GM19468 (cell line): ENCODE data around the gene SERAC1.

Source experiments
- ATAC-seq: cut with Tn5 transposase; IDR thresholded peaks from one replicate; pipeline ENCODE4 v1.9.1; 2021; ENCODE audit warnings: mild to moderate bottlenecking, moderate library complexity, moderate number of reproducible peaks; ENCODE audit not compliant: unreplicated experiment; ENCODE audit errors: extremely low read depth

SERAC1 gene

GRCh38 chr6:158131926-158132325 lies 36.1 kb downstream of the SERAC1 start:
- no peak for ATAC-seq

GRCh38 chr6:158125271-158125670 lies 42.8 kb downstream of the SERAC1 start:
- ATAC-seq: no peak

- ATAC-seq: no peak
These were observed 43.8 kb downstream of the SERAC1 start for GRCh38 chr6:158124288-158124687.

GRCh38 chr6:158122048-158122447 lies 46.0 kb downstream of the SERAC1 start:
- ATAC-seq: no peak

- ATAC-seq: no peak
These were observed 46.7 kb downstream of the SERAC1 start for GRCh38 chr6:158121335-158121734.

GRCh38 chr6:158118886-158119285 lies 49.2 kb downstream of the SERAC1 start:
- no peak for ATAC-seq

- ATAC-seq: no peak
These were observed 52.6 kb downstream of the SERAC1 start for GRCh38 chr6:158115508-158115907.

- no peak for ATAC-seq
These were observed 53.0 kb downstream of the SERAC1 start for GRCh38 chr6:158115102-158115501.

GRCh38 chr6:158113802-158114201 lies 54.3 kb downstream of the SERAC1 start:
- ATAC-seq: no peak

GRCh38 chr6:158111987-158112386 lies 56.1 kb downstream of the SERAC1 start:
- ATAC-seq: no peak

GRCh38 chr6:158110986-158111385 lies 57.1 kb downstream of the SERAC1 start:
- no peak for ATAC-seq

GRCh38 chr6:158109748-158110147 lies 58.3 kb downstream of the SERAC1 start:
- no peak for ATAC-seq

- ATAC-seq: no peak
These were observed 63.4 kb downstream of the SERAC1 start for GRCh38 chr6:158104696-158105095.

GRCh38 chr6:158103228-158103627 lies 64.8 kb downstream of the SERAC1 start:
- ATAC-seq: no peak

- ATAC-seq: no peak
These were observed 72.4 kb downstream of the SERAC1 start for GRCh38 chr6:158095671-158096070.

- no peak for ATAC-seq
These were observed 73.0 kb downstream of the SERAC1 start for GRCh38 chr6:158095031-158095430.

GRCh38 chr6:158092806-158093205 lies 75.3 kb downstream of the SERAC1 start:
- ATAC-seq: no peak

GRCh38 chr6:158087224-158087867 lies 80.7 kb downstream of the SERAC1 start:
- ATAC-seq: no peak

- ATAC-seq: no peak
These were observed 81.4 kb downstream of the SERAC1 start for GRCh38 chr6:158086504-158087223.

- no peak for ATAC-seq
These were observed 82.0 kb downstream of the SERAC1 start for GRCh38 chr6:158086054-158086503.

- ATAC-seq: no peak
These were observed 82.6 kb downstream of the SERAC1 start for GRCh38 chr6:158085261-158086053.
